Measurements from ENCODE around the gene AUTS2. TPM values are rescaled to one million over a fixed set of nuclear protein-coding genes. Genes with fewer than 3 reads are reported as not detected.

AUTS2 gene
- total and polyA plus RNA-seq, 11 donors = 3.4 to 14.0 (median 7.3) TPM

DNA sequence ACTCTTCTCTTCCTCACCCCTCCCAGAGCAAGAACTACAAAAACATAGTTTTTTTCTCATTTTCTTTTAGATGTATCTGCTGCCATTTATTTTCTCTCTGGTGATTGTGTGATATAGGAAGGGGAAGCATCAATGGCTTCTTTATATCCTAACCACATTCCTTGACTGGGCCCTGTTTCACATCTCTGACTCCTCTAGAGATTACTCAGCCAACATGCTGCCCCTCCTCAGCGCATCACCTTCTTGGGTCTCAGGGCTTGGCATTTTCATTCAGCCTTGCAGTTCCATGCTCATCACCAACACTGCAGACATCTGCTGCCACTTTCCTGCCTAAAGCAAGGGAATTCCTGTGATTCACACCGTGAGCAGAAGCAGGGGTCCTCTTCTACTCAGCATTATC, 705.5 kb downstream of the AUTS2 start:
- Histone ChIP-seq H3K36me3 (no peaks in the 10 kb centered on the region), H3K9me3 (no peaks in the 10 kb centered on the region), H3K4me1 (no peaks in the 10 kb centered on the region), H3K27ac (no peak overlapping the region), H3K4me3 (no peak overlapping the region), H3K27me3 (no peaks in the 10 kb centered on the region)
- DNase-seq (no peak), ATAC-seq (no peak)
- intact Hi-C loops (cut with DNase I) = no loop called here
- whole genome bisulfite sequencing, 4 donors = 94 to 100% (median 95%) methylated on average over 2 of the region's 2 CpGs
- TF ChIP-seq, protein P1, sequence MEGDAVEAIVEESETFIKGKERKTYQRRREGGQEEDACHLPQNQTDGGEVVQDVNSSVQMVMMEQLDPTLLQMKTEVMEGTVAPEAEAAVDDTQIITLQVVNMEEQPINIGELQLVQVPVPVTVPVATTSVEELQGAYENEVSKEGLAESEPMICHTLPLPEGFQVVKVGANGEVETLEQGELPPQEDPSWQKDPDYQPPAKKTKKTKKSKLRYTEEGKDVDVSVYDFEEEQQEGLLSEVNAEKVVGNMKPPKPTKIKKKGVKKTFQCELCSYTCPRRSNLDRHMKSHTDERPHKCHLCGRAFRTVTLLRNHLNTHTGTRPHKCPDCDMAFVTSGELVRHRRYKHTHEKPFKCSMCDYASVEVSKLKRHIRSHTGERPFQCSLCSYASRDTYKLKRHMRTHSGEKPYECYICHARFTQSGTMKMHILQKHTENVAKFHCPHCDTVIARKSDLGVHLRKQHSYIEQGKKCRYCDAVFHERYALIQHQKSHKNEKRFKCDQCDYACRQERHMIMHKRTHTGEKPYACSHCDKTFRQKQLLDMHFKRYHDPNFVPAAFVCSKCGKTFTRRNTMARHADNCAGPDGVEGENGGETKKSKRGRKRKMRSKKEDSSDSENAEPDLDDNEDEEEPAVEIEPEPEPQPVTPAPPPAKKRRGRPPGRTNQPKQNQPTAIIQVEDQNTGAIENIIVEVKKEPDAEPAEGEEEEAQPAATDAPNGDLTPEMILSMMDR (IDR thresholded peaks at IDR 0.05) = no peak
- no peak for TF ChIP-seq POLR2A (IDR thresholded peaks at IDR 0.05)

DNA sequence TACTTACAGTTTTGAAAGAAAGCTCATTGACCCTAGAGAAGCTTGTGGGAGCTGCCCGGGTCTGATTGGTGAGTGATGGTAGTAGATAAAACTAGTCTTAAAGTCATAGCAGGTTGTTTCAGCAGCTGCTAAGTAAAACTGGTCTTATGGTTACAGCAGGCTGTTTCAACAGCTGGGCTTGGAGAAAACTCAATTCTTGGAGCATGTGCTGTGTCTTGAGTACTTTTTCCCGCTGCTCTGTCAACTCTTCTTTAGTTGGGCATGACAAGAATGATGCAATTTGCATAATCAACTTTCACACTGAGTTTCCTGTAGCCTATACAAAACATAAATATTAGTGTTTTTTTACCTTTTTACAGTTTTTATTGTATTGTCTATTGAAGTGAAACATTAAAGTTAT, 707.9 kb downstream of the AUTS2 start:
- intact Hi-C loops (cut with DNase I) = no loop called here
- ATAC-seq = no peak
- H3K9me3 ChIP-seq = no peaks in the 10 kb centered on the region
- no peaks in the 10 kb centered on the region for H3K27me3 ChIP-seq
- no peaks in the 10 kb centered on the region for H3K36me3 ChIP-seq
- no peak overlapping the region for H3K4me3 ChIP-seq
- no peak overlapping the region for H3K27ac ChIP-seq
- no peak for TF ChIP-seq POLR2A (IDR thresholded peaks at IDR 0.05)
- TF ChIP-seq, protein P1 (IDR thresholded peaks at IDR 0.05) = no peak
- 74 to 90% (median 82%) methylated on average over 2 of the region's 2 CpGs for WGBS, 4 donors
- H3K4me1 ChIP-seq = no peaks in the 10 kb centered on the region
- no peak for DNase-seq

DNA sequence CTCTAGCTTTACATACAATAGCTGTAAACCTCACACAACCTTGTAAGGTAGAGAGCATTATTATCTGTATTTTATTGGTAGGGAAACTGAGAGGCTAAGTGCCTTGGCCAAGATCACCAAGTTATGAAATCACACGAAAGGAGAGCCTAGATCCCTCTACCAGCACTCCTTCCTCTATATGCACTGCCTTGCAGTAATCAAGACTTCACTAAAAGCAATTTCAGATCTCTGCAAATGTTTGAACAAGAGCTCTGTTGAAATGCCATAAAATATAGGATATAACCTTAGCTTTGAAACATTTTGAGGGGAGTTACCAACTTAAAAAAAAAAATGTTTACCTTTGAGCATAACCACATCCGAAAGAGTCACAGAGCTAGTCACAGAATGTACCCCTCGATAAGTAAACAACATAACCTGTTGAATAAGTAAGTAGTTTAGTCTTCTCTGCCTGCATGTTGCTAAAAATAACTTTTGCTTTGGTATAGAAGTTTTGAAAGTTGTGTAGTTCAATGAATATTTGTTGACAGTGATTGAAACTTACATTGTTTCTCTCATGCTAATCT, 709.4 kb downstream of the AUTS2 start:
- Histone ChIP-seq H3K9me3 (no peaks in the 10 kb centered on the region), H3K27me3 (no peaks in the 10 kb centered on the region), H3K4me3 (no peak overlapping the region), H3K4me1 (no peaks in the 10 kb centered on the region), H3K36me3 (no peaks in the 10 kb centered on the region), H3K27ac (no peak overlapping the region)
- DNase-seq (no peak), ATAC-seq (no peak)
- TF ChIP-seq, protein P1 (IDR thresholded peaks at IDR 0.05) = no peak
- TF ChIP-seq POLR2A (IDR thresholded peaks at IDR 0.05) = no peak
- intact Hi-C loops (cut with DNase I) = no loop called here
- WGBS, 4 donors = 90 to 96% (median 95%) methylated on average over 3 of the region's 3 CpGs

DNA sequence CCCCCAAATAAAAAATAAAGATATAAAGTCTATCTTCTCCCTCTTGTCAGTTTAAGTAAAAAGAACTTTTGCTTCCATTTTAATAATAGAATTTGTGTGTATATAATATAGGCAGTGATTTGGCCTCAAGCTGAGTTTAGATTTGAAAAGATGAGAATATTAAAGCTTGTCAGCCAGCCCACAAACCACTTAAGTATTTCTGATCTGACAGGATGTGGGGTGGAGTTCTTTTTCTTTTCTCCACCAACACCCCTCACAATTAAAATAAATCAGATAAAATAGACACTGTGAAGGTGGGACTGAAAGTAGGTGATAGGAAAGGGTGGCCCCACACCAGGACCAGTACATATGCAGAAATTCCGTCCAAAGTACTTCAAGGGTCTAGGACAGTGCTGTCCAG, 714.1 kb downstream of the AUTS2 start:
- TF ChIP-seq, protein P1 (IDR thresholded peaks at IDR 0.05) = no peak
- no peak for TF ChIP-seq POLR2A (IDR thresholded peaks at IDR 0.05)
- Histone ChIP-seq H3K27ac (no peak overlapping the region), H3K27me3 (no peaks in the 10 kb centered on the region), H3K36me3 (no peaks in the 10 kb centered on the region), H3K4me3 (no peak overlapping the region), H3K9me3 (no peaks in the 10 kb centered on the region), H3K4me1 (no peaks in the 10 kb centered on the region)
- intact Hi-C loops (cut with DNase I) = no loop called here
- ATAC-seq (no peak), DNase-seq (no peak)
- 81 to 91% (median 88%) methylated on average over 1 of the region's 1 CpG for WGBS, 4 donors
